HG03066 (cell line): Measurements from ENCODE around the gene GATAD2A.

ENCODE experiments used
- ATAC-seq: cut with Tn5 transposase; IDR thresholded peaks from one replicate; pipeline ENCODE4 v1.9.1; 2021; ENCODE audit warnings: low read depth; ENCODE audit not compliant: unreplicated experiment

The GATAD2A gene

DNA sequence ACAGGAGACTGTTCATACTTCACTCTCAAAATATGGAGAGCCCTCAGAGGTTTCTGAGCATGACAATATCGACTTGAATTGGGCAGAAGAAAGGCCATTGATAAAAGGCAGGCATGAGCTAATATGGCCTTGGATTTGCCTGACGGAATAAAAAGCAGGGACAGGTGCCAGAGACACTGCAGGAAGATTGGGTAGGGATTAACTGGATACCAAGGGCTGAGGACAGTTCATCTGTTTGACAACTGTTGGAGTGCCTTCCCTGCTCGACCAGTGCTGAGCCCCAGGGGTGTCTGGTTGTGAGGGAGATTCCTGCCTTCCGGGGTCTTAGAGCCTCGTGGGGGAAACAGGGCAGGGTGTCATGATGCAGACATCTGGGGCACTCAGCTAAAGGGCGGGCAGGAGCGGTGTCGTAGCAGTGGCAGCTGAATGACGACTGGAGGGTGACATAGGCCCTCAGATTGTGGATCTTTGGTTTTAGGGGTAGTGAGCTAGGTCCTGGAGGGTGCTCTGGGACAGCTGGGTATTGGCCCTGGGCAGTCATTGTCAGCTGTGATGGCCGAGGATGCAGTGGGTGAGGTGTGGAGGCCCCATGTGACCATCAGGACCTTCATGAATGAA lies 12.3 kb downstream of the GATAD2A start:
- no peak for ATAC-seq

DNA sequence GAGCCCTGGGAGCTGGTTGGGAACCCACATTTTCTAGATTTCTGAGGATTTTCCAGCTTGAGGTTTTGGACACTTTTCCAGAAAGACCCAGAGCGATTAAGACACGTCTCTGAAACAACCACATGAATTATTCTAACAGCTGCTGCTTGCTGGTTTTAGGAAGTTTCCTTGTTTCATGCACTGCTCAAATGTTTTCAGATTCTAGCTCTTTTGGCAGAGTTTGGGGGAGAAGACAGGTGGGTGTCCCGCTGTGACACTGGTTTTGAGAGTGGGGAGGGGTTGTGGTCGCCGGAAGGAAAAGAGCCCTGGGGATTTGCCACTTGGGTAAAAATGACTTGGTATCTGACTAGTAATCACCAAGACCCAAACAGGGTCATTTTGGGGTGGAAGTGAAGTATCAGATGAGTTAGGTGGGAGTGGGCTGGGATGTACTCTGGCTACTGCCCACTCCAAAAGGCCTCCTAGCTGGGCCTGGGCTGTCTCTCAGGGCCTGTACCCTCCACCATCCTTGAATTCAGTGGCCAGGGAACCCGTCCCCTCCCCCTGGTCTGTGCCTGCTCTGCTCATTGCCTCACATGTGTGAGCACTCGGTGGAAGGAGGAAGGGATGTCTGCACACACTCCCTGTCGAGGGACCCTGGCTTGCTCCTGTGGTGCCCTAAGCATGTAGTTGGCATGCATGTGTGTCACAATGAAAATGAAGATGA lies 13.2 kb downstream of the GATAD2A start:
- no peak for ATAC-seq

DNA sequence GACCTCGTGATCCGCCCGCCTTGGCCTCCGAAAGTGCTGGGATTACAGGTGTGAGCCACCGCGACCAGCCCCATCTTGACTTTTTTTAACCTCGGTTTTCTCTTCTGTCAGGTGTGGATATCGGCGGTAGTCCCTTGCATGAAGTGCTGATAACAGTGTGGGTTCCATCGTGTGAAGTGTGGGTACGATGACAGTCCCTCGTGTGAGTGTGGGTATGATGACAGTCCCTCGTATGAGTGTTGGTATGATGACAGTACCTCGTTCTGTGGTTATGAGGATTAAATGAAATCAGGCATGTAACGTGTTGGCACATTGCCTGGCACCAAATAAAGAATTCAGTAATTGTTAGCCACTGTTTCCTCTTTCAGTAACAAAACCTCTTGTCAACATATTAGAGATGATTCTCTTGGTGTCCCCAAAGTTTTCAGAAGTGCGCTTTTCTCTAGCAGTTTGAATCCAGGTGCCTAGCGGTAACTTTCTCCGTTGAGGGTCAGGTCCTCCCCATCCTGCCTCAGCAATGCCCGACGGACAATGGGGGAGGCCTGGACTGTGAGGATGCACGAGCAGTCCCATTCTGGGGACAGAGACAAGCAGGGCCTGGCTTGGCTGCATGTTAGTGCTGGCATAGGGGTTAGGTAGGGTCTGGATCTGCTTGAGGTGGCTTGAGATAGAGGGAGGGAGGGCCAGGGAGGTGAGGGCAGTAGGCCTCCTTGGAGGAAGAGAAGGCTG lies 15.3 kb downstream of the GATAD2A start:
- ATAC-seq = no peak

DNA sequence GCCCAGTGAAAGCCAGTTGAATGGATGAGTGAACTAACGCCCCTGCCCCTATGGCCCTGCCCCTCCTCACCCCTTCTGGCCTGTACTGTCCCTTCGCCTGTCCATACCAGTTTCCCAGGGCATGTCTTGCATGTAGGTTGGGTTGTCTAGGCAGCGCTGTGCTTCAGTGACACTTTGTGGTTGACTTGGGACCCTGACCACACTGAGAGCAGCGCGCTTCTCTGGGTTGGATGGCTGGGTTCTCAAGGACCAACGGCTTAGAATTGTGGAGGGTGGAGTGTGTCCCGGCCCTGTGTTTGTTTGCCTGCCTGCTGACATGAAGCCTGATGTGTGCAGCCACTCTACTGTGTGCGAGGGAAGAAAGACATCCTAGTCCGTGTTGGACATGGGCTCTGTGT lies 15.8 kb downstream of the GATAD2A start:
- ATAC-seq = no peak

DNA sequence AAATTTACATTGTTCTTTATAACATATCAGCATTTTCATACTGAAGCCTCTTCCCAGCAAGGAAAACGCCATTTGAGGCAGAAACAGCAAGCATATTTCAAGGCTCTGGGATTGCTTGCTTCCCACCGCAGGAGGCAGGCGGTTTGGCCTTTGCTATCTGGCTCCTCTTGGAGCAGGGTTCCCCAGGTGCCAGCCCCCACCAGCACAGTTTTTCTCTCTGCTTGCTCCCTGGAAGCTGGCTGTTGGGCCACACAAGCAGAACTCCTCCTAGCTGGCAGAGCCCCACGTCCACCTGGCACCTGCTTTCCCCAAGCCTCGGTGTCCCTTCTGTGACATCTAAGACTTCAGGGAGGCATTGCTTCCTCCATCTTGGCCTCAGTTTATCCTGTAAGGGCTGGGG lies 16.7 kb downstream of the GATAD2A start:
- no peak for ATAC-seq

DNA sequence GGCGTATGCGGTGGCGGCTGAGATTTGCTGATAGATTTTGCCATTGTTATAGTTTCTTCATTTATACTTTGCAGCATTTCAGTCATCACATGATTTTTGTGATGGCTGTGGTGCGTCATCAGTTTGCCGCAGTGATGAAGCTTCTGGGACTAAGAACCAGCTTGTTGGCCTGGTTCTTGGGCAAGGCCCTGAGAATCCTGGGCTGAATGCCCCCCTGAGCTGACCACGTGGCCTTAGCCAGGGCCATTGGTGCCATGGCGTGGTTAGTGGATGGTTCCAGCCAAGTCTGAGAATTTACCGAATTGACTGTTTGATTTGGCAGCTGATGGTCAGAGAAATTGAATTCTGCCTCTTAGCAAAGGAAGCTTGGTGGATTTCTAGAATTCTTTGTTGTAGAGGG lies 17.8 kb downstream of the GATAD2A start:
- no peak for ATAC-seq

DNA sequence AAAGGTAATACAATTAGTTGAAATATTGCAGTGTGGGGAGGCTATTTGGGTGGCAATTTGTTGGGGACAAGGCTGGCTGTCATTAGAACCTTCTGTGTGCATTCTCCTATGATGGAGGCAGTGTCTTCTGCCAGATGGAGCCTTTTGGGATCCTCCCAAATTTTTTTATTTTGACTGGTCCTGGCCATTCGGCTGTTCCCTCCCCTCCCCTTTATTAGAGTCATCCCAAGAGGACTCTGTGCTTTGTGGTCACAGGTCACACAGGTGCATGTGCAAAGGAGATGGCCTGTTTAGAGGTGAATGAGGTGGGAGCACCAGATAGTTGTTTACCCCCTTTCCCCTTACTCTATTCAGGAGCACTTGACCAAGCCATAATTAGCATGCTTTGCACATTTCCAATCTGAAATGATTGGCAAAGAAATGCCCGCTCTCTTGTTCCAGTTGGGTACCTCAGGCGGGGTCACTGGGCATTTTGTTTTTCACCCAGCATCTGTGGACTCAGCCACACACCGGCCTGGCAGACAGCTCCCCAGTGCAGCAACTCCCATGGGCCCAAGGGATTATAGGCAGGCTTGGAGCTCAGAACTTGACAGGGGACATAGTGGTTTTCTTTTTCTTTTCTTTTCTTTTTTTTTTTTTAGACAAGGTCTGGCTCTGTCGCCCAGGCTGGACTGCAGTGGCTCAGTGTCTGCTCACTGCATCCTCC lies 19.8 kb downstream of the GATAD2A start:
- no peak for ATAC-seq

DNA sequence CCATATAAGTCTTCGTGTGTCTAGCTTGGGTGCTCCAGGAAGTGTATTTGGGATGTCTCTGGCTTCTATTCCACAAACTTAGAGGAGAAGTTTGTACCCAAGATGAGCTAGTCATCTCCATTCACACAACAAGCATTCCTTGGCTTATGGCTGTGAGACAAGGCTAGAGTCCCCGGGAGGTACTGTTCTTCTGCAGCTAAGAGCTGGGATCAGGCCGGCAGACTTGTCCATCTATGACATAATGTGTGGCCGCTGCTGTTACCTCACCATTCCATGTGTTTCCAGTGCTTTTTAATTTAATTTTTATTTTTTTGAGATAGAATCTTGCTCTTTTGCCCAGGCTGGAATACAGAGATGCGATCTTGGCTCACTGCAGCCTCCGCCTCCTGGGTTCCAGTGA lies 20.7 kb downstream of the GATAD2A start:
- ATAC-seq = no peak

DNA sequence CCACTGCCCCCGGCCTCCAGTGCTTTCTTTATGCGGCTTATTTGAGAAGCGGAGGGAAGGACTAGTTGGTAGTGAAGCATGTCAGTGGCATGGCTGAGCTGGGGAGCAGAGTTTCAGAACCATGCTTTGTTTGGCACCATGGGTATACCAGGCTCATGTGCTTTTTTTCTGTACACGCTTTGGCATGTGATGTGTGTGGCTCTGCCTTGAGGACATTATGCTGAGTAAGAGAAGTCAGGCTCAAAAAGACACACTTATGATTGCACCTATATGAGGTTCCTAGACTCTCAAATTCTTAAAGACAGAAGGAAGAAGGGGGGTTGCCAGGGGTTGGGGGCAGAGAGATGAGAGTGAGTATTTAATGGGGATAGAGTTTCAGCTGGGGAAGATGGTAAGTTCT lies 21.3 kb downstream of the GATAD2A start:
- no peak for ATAC-seq

DNA sequence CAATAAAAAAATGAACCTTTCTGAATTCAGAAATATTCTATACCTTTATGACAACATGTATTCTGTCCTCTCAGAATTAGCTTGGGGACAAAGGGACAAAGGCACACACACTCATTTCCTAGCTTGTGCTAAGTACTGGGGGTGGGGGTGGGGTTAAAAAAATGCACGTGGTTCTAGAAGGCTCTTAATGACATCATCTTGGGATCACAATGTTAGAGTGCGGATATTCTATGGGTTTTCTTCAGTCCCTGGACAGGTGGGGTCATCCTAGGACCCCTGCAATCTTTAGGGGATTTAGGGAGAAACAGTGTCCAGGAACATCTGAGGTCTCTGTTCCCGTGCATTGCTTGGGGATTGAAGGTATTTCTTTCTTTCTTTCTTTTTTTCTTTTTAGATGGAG lies 21.8 kb downstream of the GATAD2A start:
- no peak for ATAC-seq

DNA sequence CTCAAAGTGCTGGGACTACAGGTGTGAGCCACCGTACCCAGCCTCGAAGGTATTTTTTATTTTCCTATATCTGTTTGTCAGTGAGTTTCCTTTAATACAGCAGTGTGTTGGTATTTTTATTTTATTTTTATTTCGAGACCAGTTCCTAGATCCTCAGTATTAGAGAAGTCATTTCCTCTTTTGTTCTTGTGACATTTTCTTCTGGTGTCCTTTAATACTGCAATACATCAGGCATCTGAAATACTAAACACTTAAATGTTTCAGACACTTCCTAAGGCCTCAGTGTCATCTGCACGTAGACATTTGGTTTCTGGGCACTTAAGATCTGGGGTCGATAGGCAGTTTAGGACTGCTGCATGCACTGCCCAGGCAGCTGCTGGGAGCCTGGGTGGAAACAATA lies 22.5 kb downstream of the GATAD2A start:
- ATAC-seq = no peak

DNA sequence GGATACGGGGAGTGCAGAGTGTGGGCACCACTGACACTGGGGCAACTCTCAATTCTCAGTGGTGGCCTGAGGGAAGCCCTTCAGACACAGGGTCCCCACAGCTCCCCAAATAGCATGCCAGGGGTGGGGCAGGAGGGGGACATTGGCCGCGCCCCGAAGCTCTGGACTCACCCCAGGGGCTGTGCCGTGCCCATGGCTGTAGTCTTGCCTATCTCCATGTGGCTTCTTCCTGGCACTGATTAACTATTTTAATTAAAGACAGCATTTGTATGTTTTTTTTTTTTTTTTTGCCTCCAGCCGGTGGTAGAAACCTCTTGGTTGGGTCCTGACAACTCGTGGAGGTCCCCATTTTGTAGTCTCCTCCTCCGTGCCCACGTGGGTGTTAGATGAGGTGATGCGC lies 23.3 kb downstream of the GATAD2A start:
- no peak for ATAC-seq

DNA sequence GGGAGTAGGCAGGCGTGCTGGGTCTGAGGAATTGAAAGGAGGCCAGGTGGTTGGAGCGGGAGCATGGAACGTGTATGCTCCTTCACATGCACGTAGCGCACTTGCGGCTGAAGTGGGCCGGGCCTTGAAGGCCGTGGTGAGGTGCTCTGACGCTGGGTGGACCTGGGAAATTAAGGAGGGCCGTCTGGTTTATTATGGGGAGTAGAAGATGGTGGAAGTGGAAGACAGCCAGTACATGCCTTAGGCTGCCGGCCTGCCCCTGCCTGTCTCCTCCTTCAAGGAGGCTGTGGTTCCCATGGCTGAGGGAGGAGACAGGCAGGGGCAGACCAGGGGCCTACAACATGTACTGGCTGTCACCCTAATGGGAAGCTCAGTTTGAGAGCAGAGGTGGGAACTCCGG lies 23.9 kb downstream of the GATAD2A start:
- ATAC-seq = no peak

DNA sequence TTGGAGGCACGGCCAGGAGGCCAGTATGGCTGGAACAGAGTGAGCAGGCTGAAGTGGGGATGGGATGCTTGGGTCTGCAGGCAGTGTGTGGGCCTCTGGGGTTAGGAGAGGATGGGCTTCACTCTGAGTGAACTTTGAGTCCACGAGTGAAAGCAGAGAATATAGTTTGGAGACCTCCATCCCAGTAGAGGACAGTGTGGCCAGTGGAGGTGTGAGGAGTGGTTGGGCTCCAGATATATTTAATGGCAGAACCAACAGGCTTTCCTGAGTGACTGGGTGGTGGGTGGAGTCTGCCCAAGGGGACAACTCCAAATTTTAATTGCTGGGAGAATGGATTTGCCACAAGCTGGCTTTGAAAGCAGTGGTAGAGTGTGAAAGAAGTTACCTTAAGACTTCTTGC lies 27.3 kb downstream of the GATAD2A start:
- ATAC-seq = no peak

DNA sequence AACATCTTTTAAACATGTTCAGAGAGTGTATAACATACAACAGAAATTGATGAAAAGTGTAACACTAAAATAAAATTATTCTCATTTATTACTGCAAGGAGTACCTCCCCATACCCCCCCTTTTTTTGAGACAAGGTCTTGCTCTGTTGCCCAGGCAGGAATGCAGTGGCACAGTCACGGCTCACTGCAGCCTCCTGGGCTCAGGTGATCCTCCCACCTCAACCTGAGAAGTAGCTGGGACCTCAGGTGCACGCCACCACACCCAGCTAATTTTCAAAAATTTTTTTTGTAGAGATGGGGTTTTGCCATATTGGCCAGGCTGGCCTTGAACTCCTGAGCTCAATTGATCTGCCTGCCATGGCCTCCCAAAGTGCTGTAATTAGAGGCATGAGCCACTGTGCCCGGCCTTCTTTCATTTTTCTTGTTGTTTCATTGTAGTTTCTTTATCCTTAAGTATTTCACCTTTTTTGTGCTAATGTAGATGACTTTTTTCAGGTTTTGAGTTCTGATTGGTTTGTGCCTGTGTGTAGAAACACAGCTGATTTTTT lies 28.3 kb downstream of the GATAD2A start:
- ATAC-seq = no peak

DNA sequence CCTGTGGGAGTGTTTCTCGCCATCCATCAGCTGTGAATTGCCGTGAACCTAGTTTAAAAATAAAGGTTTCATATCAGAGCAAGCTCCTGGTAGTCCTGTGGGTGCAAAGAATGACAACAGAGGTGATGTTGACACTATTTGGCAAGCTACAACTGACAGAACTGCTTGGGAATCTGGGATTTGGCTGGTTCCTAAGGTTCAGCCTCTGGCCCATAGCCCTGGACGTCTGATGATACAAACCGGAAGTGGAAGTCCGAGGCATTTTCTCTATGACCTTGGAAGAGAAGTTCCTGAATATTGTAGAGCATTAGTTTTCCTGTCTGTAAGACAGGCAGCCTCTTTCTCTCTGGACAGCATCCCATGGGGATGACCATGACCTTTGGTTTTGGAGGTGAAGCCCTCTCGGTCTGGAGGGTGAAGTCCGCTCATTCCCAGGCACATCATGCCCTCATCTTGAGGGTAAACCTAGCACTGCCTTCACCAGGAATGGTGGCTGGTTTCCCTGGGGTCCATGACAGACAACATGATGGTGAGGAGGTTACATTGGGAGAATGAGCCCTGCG lies 29.1 kb downstream of the GATAD2A start:
- no peak for ATAC-seq

DNA sequence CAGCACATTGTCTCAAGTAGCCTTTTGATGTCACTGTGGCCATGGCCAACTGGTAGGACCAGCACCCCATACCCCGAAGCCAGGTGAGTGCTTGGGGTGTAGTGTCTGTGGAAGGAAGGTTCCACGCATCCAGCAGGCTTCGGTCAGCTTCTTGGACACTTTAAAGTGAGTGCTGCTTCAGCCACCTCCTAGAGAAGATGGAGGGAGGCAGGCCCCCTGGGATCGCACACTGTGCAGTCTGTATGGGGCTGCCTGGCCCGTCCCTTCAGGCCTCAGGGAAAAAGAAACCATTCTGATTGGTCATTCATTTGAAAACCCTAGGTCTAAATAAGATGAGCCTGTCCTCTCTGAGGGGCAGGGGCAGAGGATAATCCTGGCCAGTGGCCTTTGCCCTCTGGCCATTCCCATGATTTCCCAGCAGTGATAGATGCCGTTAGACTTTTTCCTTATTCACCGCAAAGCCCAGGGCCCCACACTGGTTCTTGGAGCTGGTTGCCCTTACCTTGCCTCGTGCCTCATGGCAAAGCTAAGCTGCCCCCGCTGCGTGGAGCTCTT lies 30.7 kb downstream of the GATAD2A start:
- no peak for ATAC-seq

DNA sequence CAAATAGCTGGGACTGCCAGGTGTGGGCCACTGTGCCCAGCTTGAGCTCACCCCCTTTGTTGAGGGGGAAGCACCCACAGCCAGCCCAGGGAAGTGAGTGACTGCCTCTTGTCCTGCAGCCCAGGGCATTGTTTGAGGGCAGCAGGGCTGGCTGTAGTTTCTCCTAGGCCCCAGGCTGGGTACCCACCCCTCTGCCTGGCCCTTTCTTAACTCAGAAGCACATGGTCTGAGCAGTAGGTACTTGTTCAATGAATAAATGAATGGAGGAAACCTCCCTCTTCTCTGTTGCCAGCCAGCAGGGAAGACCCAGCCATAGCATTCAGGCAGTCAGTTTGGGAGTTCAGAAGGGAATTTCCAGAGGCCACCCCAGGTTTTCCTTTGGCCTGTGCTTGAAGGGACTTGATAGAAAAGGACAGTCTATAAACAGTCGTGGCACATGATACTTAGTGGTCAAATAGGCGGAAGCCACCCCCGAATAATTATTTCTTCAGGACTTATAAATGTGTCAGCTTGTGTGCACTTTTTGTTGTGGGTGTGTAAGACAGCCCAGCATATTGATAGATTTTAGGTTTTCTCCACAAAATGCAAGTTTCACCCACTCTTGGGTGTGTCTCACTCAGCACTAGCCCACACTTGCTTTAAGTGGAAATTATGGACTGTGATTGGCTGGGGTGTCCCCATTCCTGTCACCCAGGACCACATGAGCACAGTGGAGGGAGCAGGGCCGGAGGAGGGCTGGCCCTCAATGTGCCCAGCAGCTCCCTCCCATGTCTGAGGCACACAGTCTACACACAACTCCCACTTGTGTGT lies 33.1 kb downstream of the GATAD2A start:
- no peak for ATAC-seq

DNA sequence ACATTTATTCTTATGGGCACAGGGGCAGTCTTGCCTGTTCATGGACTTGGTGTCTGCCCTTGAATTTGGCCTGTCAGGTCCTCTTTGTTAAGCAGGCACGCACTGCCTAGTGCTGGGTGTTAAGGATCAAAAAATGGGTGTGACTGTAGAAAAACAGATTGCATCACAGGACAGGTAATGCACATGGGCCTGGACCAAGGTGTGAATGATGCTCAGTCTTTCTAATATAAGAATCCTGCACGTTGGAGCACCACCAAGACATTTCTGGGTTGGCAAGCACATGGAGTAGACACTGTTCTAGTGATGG lies 33.7 kb downstream of the GATAD2A start:
- no peak for ATAC-seq

DNA sequence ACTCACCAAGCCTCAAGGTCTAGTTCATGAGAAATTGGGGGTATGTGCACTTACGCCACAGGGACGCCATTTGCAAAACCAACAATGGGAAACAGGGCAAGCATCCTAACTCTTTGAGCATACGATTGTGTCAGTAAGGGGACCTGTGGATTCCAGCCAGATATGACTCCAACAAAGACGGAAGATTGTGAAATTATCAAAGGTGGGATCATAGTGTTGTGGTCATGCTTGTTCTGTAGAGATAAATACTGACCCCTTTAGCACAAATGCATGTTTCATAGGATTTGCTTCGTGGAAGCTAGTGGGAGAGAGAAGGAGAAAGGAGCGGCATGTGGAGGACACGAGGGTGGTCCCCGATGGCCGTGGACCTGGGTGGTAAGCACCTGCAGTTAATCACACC lies 37.8 kb downstream of the GATAD2A start:
- no peak for ATAC-seq
